NT2/D1 (cell line): ENCODE measurements around the gene PLCXD3.

Experiments used
- SUZ12 ChIP-seq: IDR thresholded peaks from 2 replicates; pipeline ENCODE4 v1.6.1; 2011; ENCODE audit not compliant: insufficient read length, insufficient read depth; ENCODE audit errors: extremely low read depth
- YY1 ChIP-seq: IDR thresholded peaks from 2 replicates; pipeline ENCODE4 v1.6.1; 2011; ENCODE audit not compliant: insufficient read length, insufficient read depth
- ZNF274 ChIP-seq: IDR thresholded peaks from 2 replicates; pipeline ENCODE4 v1.6.1; 2011; ENCODE audit warnings: mild to moderate bottlenecking, low read depth, low read length

GRCh38 chr5:41334221-41334620, 176.2 kb downstream of the PLCXD3 start:
- no peak for TF ChIP-seq ZNF274
- TF ChIP-seq YY1 = no peak
- TF ChIP-seq SUZ12 = no peak
